GM23338 (cell line): Measurements from ENCODE around the gene EMCN. TPM values are rescaled to one million over a fixed set of nuclear protein-coding genes. Genes with fewer than 3 reads are reported as not detected.

Source experiments
- ATAC-seq: fragments of 200-7000 bp; cut with Tn5 transposase; 3 replicates; pipeline ENCODE4 v1.9.1; 2020
- DNase-seq: peaks from one replicate; pipeline ENCODE4 v3.0.0-alpha.2; 2015; ENCODE audit warnings: low spot score
- H2AFZ ChIP-seq: fragments of 200-600 bp; sonication (generic); 2 replicates; pipeline ENCODE4 v1.8.0; 2016; ENCODE audit warnings: antibody characterized with exemption, mild to moderate bottlenecking, moderate library complexity
- H3F3A ChIP-seq: fragments of 200-600 bp; sonication (generic); replicated peaks from 2 replicates; pipeline ENCODE4 v1.8.0; 2017; ENCODE audit warnings: antibody characterized with exemption, mixed run types, low read depth
- H3K27ac ChIP-seq: fragments of 200-600 bp; sonication (generic); 2 replicates; pipeline ENCODE4 v1.6.1; 2016; ENCODE audit warnings: low read depth
- H3K27me3 ChIP-seq: fragments of 200-600 bp; sonication (generic); 2 replicates; pipeline ENCODE4 v1.8.0; 2016; ENCODE audit warnings: mild to moderate bottlenecking, mixed run types, moderate library complexity; ENCODE audit not compliant: insufficient read depth
- H3K36me3 ChIP-seq: fragments of 200-600 bp; sonication (generic); 2 replicates; pipeline ENCODE4 v1.8.0; 2016; ENCODE audit warnings: mild to moderate bottlenecking; ENCODE audit not compliant: insufficient read depth
- H3K4me1 ChIP-seq: fragments of 200-600 bp; sonication (generic); 2 replicates; pipeline ENCODE4 v1.8.0; 2016; ENCODE audit warnings: mild to moderate bottlenecking, moderate library complexity; ENCODE audit not compliant: insufficient read depth
- H3K4me2 ChIP-seq: fragments of 200-600 bp; sonication (generic); 2 replicates; pipeline ENCODE4 v1.7.1; 2017; ENCODE audit warnings: mixed run types
- H3K4me3 ChIP-seq: fragments of 200-600 bp; sonication (generic); 2 replicates; pipeline ENCODE4 v1.6.1; 2016; ENCODE audit warnings: mixed run types
- H3K79me2 ChIP-seq: fragments of 200-600 bp; sonication (generic); replicated peaks from 2 replicates; pipeline ENCODE4 v1.8.0; 2017; ENCODE audit warnings: mild to moderate bottlenecking; ENCODE audit not compliant: insufficient read depth
- H3K9me2 ChIP-seq: fragments of 200-600 bp; sonication (generic); 2 replicates; pipeline ENCODE4 v1.8.0; 2017; ENCODE audit not compliant: insufficient read depth
- H4K20me1 ChIP-seq: fragments of 200-600 bp; sonication (generic); replicated peaks from 2 replicates; pipeline ENCODE4 v1.8.0; 2017; ENCODE audit warnings: mild to moderate bottlenecking; ENCODE audit not compliant: insufficient read depth
- H3K27ac Mint-ChIP-seq: 2 replicates; pipeline ENCODE4 v1.8.0; 2020; ENCODE audit warnings: inconsistent platforms, mild to moderate bottlenecking, moderate library complexity, mixed read lengths
- H3K27me3 Mint-ChIP-seq: 3 replicates; pipeline ENCODE4 v1.8.0; 2022; ENCODE audit warnings: low read depth, mild to moderate bottlenecking, moderate library complexity, mixed read lengths, inconsistent platforms; ENCODE audit not compliant: insufficient read depth, poor library complexity
- H3K36me3 Mint-ChIP-seq: 3 replicates; pipeline ENCODE4 v1.8.0; 2021; ENCODE audit warnings: low read depth, mild to moderate bottlenecking, inconsistent platforms, moderate library complexity, mixed read lengths
- H3K4me1 Mint-ChIP-seq: 3 replicates; pipeline ENCODE4 v1.8.0; 2020; ENCODE audit warnings: mild to moderate bottlenecking, inconsistent platforms, mixed read lengths
- H3K4me3 Mint-ChIP-seq: 3 replicates; pipeline ENCODE4 v1.8.0; 2021; ENCODE audit warnings: moderate library complexity, mild to moderate bottlenecking, inconsistent platforms, mixed read lengths
- H3K9me3 Mint-ChIP-seq: 3 replicates; pipeline ENCODE4 v1.8.0; 2020; ENCODE audit warnings: moderate library complexity, mild to moderate bottlenecking, inconsistent platforms, mixed read lengths
- CREB1 ChIP-seq: fragments of 250-450 bp; sonication (Bioruptor Pico); IDR thresholded peaks from 2 replicates; pipeline ENCODE4 v1.5.0; 2020; ENCODE audit warnings: low read depth, mild to moderate bottlenecking, moderate library complexity
- CTCF ChIP-seq, 2 experiments: fragments of 200-600 bp in 1 of 2; sonication (generic) in 1 of 2; conservative IDR thresholded peaks; 2 replicates each; pipeline versions ENCODE4 v1.5.1 to v1.6.1; 2016 to 2017; ENCODE audit warnings: antibody characterized with exemption in 2 of 2, low read depth in 2 of 2, mild to moderate bottlenecking in 2 of 2, moderate library complexity in 1 of 2
- ETS1 ChIP-seq: IDR thresholded peaks from 2 replicates; pipeline ENCODE4 v1.6.1; 2016; ENCODE audit warnings: antibody characterized with exemption
- EZH2 ChIP-seq: fragments of 200-600 bp; sonication (generic); IDR thresholded peaks from one replicate; pipeline ENCODE4 v1.8.0; 2017; ENCODE audit warnings: antibody characterized with exemption, mild to moderate bottlenecking, low read depth; ENCODE audit not compliant: unreplicated experiment
- EZH2phosphoT487 ChIP-seq: fragments of 200-600 bp; sonication (generic); IDR thresholded peaks from one replicate; pipeline ENCODE4 v1.8.1; 2018; ENCODE audit warnings: antibody characterized with exemption; ENCODE audit not compliant: unreplicated experiment
- JUNB ChIP-seq: IDR thresholded peaks from one replicate; pipeline ENCODE4 v1.6.1; 2016; ENCODE audit warnings: antibody characterized with exemption; ENCODE audit not compliant: unreplicated experiment
- NANOG ChIP-seq: IDR thresholded peaks from 2 replicates; pipeline ENCODE4 v1.6.1; 2016; ENCODE audit warnings: antibody characterized with exemption, borderline replicate concordance
- POLR2AphosphoS5 ChIP-seq: IDR thresholded peaks from 2 replicates; pipeline ENCODE4 v1.6.1; 2016; ENCODE audit warnings: antibody characterized with exemption, low read depth
- REST ChIP-seq: IDR thresholded peaks from one replicate; pipeline ENCODE4 v1.6.1; 2018; ENCODE audit warnings: antibody characterized with exemption; ENCODE audit not compliant: unreplicated experiment
- STAT1 ChIP-seq: IDR thresholded peaks from one replicate; pipeline ENCODE4 v1.6.1; 2016; ENCODE audit warnings: antibody characterized with exemption; ENCODE audit not compliant: unreplicated experiment
- ZNF114 ChIP-seq: fragments of 250-450 bp; sonication (Bioruptor Pico); IDR thresholded peaks from 2 replicates; pipeline ENCODE4 v1.5.0; 2020; ENCODE audit warnings: mild to moderate bottlenecking, moderate library complexity
- ZNF331 ChIP-seq: fragments of 250-450 bp; sonication (Bioruptor Pico); IDR thresholded peaks from 2 replicates; pipeline ENCODE4 v1.5.0; 2020; ENCODE audit warnings: low read depth, mild to moderate bottlenecking, moderate library complexity
- ZNF462 ChIP-seq: fragments of 250-450 bp; sonication (Bioruptor Pico); IDR thresholded peaks from 2 replicates; pipeline ENCODE4 v1.5.0; 2020; ENCODE audit warnings: mild to moderate bottlenecking, moderate library complexity
- polyA plus RNA-seq: library from polyadenylated mRNA; unstranded; fragments of >200 nt; fragmentation: Nextera tagmentation; extraction: Ambion mirVana; gene quantifications from 2 replicates; pipeline ENCODE4 v1.2.1, GENCODE V29; 2016
- total RNA-seq: library from RNA; depleted of rRNA; stranded (reverse); fragments of >200 nt; shearing (Covaris generic); gene quantifications from 2 replicates; pipeline ENCODE4 v1.2.3, GENCODE V29; 2014

Gene EMCN
- total and polyA plus RNA-seq, 2 experiments from 2014 or later = not detected

- DNase-seq = no peak
- Histone ChIP-seq H2AFZ (no peak overlapping the region), H3K4me2 (no peak overlapping the region), H4K20me1 (no peaks in the 10 kb centered on the region), H3K36me3 (no peaks in the 10 kb centered on the region), H3K9me2 (no peaks in the 10 kb centered on the region; the same call in 1 of the 2 replicates), H3K4me1 (no peaks in the 10 kb centered on the region), H3K27me3 (no peaks in the 10 kb centered on the region), H3K4me3 (no peak overlapping the region), H3F3A (no peaks in the 10 kb centered on the region), H3K79me2 (no peaks in the 10 kb centered on the region), H3K27ac (no peak overlapping the region)
- H3K36me3 Mint-ChIP-seq = no peaks in the 10 kb centered on the region
- TF ChIP-seq NANOG (no peak), ZNF114 (no peak), STAT1 (no peak), EZH2phosphoT487 (no peak), POLR2AphosphoS5 (no peak), CTCF (conservative IDR thresholded peaks at IDR 0.05; ENCODE audit: low read depth in 2 of 2) (no peak), JUNB (no peak), ETS1 (no peak), CREB1 (CRISPR knock-in tag) (no peak), EZH2 (no peak), REST (no peak), ZNF331 (CRISPR knock-in tag) (no peak), ZNF462 (CRISPR knock-in tag) (no peak)
- H3K4me3 Mint-ChIP-seq = no peak overlapping the region
- no peaks in the 10 kb centered on the region; the same call in 2 of the 3 replicates for H3K9me3 Mint-ChIP-seq
- ATAC-seq = no peak
- H3K27me3 Mint-ChIP-seq = no peaks in the 10 kb centered on the region
- H3K27ac Mint-ChIP-seq = no peak overlapping the region
- H3K4me1 Mint-ChIP-seq = no peaks in the 10 kb centered on the region
Observed at GRCh38 chr4:100431416-100431815, 86.4 kb downstream of the EMCN start.
